Activated T-helper 1 cell treated with anti-CD3 and anti-CD28 coated beads, Interleukin-12 subunit alpha, Interleukin-12 subunit beta, Interleukin-2, Interleukin-4 antibody, amounts not matched to agents 30 ng/mL and 10 ng/mL and 1 ng/mL, durations not matched to agents 14 hours and 24 hours and 36 hours (primary cell): ENCODE results near the gene SPG21. TPM values are rescaled to one million over a fixed set of nuclear protein-coding genes. Genes with fewer than 3 reads are reported as not detected.

Source experiments
- DNase-seq: peaks from one replicate; pipeline ENCODE4 v3.0.0; 2021; ENCODE audit warnings: low spot score
- H3K27ac Mint-ChIP-seq: one replicate; pipeline ENCODE4 v1.8.0; 2021; ENCODE audit warnings: mild to moderate bottlenecking, mixed read lengths
- H3K27me3 Mint-ChIP-seq: one replicate; pipeline ENCODE4 v1.8.0; 2022; ENCODE audit warnings: mild to moderate bottlenecking, moderate library complexity, mixed read lengths; ENCODE audit not compliant: insufficient read depth
- H3K36me3 Mint-ChIP-seq: one replicate; pipeline ENCODE4 v1.8.0; 2021; ENCODE audit warnings: low read depth, mixed read lengths
- H3K4me1 Mint-ChIP-seq: one replicate; pipeline ENCODE4 v1.8.0; 2021; ENCODE audit warnings: low read depth, mixed read lengths
- H3K4me3 Mint-ChIP-seq: one replicate; pipeline ENCODE4 v1.8.0; 2021; ENCODE audit warnings: mild to moderate bottlenecking, moderate library complexity, mixed read lengths
- H3K9me3 Mint-ChIP-seq: one replicate; pipeline ENCODE4 v1.8.0; 2021; ENCODE audit warnings: mixed read lengths
- intact Hi-C: fragments of 100-400 bp; cut with micrococcal nuclease; formaldehyde crosslinking; loops from one replicate; pipeline ENCODE4 v1.15.1; 2024
- total RNA-seq: library from RNA; stranded (reverse); gene quantifications from 2 replicates; pipeline ENCODE4 v1.2.3, GENCODE V29; 2022

Gene SPG21
- total RNA-seq, 1 donor from 2014 or later: 70.2 TPM

DNA sequence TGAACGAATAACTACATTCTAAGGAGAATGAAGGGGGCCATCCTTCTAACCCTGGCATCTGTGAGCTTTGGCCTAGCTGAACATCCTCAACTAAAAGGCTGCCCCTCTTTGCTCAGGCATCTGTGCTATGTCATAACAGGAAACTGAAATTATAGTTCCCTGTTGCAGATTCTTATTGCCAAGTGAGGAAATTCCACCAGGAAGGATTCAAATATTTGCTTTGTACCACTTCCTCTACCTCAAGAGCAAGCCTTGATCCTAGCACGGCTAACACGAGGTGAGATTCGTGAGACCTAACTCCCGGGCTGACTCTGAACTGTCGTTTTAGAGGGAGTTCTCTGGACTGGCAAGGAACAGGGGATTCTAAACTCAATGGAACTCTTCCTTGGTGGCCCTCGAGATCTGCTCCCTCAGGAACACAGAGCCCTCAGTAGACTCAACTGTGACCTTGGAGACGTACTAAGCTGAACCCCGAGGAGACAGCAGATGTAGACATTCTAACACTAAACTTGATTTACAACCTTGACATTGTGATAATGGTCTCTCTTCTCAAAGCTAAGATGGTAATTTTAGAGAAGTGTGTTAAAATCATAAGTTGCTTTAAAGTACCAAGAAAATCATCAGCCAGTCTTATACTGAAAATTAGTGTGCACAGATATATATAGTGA lies 4.2 kb downstream of the SPG21 start:
- Mint-ChIP-seq H3K4me3 (peak overlapping the region; percentile 6), H3K27ac (no peak overlapping the region), H3K4me1 (peaks cover 47% of the 10 kb centered on the region), H3K9me3 (no peaks in the 10 kb centered on the region), H3K36me3 (peaks cover 15% of the 10 kb centered on the region), H3K27me3 (no peaks in the 10 kb centered on the region)
- intact Hi-C loops: no loop called here
- no peak for DNase-seq

DNA sequence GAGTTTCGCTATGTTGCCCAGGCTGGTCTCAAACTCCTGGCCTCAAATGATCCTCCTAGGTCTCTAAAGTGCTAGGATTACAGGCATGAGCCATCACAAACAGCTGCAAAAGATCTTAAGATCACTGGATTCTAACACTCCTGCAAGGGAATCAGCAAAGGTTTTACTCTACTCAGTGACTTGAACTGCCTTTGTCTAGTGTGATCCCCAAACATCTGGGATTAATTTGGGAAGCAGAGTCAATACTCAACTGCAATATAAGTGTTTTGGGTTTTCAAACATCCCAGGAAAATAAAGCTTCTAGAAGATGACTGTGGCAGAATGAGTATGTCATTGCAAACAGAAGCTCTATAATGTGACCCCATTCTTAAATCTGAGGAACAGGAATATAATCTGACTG lies 7.2 kb downstream of the SPG21 start:
- H3K27ac Mint-ChIP-seq: no peak overlapping the region
- intact Hi-C loops: no loop called here
- no peak for DNase-seq
- peaks cover 27% of the 10 kb centered on the region for H3K4me1 Mint-ChIP-seq
- no peaks in the 10 kb centered on the region for H3K27me3 Mint-ChIP-seq
- peaks cover 25% of the 10 kb centered on the region for H3K36me3 Mint-ChIP-seq
- H3K9me3 Mint-ChIP-seq: no peaks in the 10 kb centered on the region
- no peak overlapping the region for H3K4me3 Mint-ChIP-seq

DNA sequence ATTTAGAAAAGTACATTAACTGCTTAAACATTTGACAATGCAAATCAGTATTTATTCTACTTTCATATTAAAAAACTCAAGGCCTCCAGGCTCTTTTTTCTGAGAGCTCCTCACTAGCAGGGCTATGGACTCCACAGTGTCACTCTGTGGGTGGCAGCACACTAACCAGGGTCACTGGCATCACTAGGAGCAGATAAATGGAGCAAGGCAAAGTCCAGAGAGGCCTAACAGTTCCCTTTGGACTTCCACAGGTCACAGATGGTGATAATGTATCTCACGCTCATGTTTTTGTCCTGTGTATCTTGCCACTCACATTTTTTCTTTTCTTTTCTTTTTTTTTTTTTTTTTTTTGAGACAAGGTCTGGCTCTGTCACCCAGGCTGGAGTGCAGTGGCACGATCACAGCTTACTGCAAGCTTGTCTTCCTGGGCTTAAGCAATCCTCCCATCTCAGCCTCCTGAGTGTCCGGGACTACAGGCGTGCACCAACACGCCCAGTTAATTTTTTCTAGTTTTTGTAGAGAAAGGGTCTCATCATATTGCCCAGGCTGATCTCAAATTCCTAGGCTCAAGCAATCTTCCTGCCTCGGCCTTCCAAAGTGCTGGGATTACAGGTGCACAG lies 7.8 kb downstream of the SPG21 start:
- no peak for DNase-seq
- no peak overlapping the region for H3K4me3 Mint-ChIP-seq
- intact Hi-C loops: no loop called here
- H3K36me3 Mint-ChIP-seq: peaks cover 25% of the 10 kb centered on the region
- H3K27ac Mint-ChIP-seq: no peak overlapping the region
- H3K4me1 Mint-ChIP-seq: peaks cover 22% of the 10 kb centered on the region
- H3K27me3 Mint-ChIP-seq: no peaks in the 10 kb centered on the region
- H3K9me3 Mint-ChIP-seq: no peaks in the 10 kb centered on the region

DNA sequence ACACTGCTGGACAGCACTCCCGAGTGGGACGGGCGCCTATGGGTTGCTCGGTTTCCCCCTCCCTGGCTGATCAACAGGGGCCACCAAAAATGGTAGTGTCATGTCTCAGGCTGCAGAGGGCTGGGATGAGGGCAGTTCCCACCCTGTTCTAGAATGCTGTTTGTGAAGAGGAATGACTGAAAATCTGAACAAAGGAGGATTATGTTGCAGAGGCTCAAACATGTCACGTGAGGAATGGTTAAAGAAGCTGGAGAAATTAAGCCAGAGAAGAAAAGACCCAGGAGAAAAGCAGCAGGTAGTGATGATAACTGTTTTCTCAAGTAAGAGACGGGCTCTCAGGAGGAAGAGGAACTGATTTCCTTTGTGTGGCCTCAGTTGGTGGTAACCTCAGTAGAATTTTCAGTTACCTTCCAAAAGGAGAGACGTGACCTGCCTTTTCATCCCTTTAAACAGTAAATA lies 10.4 kb downstream of the SPG21 start:
- intact Hi-C loops: no loop called here
- Mint-ChIP-seq H3K4me3 (no peak overlapping the region), H3K27me3 (no peaks in the 10 kb centered on the region), H3K36me3 (peaks cover 30% of the 10 kb centered on the region), H3K9me3 (no peaks in the 10 kb centered on the region), H3K27ac (no peak overlapping the region), H3K4me1 (peaks cover 11% of the 10 kb centered on the region)
- no peak for DNase-seq

DNA sequence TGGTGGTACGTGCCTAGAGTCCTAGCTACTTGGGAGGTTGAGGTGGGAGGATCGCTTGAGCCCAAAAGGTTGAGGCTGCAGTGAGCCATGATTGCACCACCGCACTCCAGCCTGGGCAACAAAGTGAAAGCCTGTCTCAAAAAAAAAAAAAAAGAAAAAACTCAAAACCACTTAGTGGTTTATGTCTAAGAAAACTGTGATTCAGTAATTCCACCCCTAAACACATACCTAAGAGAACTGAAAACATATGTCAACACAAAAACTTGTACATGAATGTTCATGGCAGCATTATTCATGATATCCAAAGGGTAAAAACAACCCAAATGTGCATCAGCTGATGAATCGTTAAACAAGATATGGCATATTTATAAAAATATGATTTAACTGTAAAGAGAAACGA lies 14.3 kb downstream of the SPG21 start:
- Mint-ChIP-seq H3K27ac (peak overlapping the region; percentile 55), H3K36me3 (peaks cover 35% of the 10 kb centered on the region), H3K4me3 (no peak overlapping the region), H3K27me3 (no peaks in the 10 kb centered on the region), H3K4me1 (peaks cover 7% of the 10 kb centered on the region), H3K9me3 (no peaks in the 10 kb centered on the region)
- DNase-seq: no peak
- intact Hi-C loops: loop anchor here (2.0 kb wide), 1 partner anchor 13 kb away; the partner anchor contains the start of gene SPG21

DNA sequence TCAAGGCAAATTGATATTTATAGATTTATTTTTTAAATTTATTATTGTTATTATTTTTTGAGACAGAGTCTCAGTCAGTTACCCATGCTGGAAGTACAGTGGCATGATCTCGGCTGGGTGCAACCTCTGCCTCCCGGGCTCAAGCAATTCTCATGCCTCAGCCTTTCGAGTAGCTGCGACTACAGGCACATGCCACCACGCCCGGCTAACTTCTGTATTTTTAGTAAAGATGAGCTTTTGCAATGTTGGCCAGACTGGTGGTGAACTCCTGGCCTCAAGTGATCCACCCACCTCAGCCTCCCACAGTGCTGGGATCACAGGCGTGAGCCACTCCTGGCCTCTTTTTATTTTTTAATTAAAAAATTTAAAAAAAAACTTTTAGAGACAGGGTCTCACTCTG lies 19.0 kb downstream of the SPG21 start:
- intact Hi-C loops: no loop called here
- Mint-ChIP-seq H3K4me3 (no peak overlapping the region), H3K4me1 (peaks cover 5% of the 10 kb centered on the region), H3K36me3 (peaks cover 36% of the 10 kb centered on the region), H3K9me3 (no peaks in the 10 kb centered on the region), H3K27me3 (no peaks in the 10 kb centered on the region), H3K27ac (no peak overlapping the region)
- DNase-seq: no peak

DNA sequence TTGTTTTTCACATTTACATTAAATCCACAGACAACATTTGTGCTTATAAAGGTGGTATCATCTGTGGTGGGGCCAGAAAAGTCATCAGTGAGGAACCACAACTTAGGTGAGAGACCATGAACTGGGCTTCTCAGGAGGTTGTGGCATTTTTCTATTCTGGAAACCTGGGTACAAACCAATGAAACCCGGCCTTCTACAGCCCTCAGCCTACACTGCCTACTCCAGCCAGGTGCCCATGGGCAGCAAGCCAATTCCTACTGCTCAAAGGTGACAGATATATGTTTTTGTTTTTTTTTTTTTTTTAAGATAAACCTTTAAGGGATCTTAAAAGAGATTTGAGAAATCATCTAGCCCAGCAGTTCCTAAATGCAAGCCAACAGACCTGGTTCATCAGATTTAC lies 20.3 kb downstream of the SPG21 start:
- intact Hi-C loops: no loop called here
- Mint-ChIP-seq H3K4me1 (no peaks in the 10 kb centered on the region), H3K36me3 (peaks cover 42% of the 10 kb centered on the region), H3K9me3 (no peaks in the 10 kb centered on the region), H3K4me3 (no peak overlapping the region), H3K27ac (no peak overlapping the region), H3K27me3 (no peaks in the 10 kb centered on the region)
- no peak for DNase-seq

DNA sequence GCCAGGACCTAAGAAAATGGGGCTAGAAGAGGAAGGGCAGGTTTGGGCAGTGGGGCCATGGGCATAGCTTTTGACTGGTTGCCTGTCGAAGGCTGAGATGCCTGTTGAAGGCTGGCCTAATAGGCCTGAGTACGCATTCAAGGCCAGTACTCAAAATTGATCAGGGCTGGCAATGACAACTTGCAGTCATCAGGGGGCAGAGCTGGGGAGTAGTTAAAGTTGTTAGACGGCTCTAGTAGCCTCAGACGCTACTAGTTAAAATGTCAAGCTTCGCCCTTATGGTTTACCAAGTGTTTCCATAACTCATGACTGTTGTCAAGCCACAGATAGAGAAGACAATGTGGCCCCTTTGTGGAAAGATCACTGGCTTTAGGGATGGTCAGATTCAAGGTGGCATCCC lies 28.7 kb downstream of the SPG21 start:
- Mint-ChIP-seq H3K27ac (no peak overlapping the region), H3K4me3 (no peak overlapping the region), H3K4me1 (no peaks in the 10 kb centered on the region), H3K36me3 (peaks cover 51% of the 10 kb centered on the region), H3K9me3 (no peaks in the 10 kb centered on the region), H3K27me3 (no peaks in the 10 kb centered on the region)
- no peak for DNase-seq
- intact Hi-C loops: no loop called here

DNA sequence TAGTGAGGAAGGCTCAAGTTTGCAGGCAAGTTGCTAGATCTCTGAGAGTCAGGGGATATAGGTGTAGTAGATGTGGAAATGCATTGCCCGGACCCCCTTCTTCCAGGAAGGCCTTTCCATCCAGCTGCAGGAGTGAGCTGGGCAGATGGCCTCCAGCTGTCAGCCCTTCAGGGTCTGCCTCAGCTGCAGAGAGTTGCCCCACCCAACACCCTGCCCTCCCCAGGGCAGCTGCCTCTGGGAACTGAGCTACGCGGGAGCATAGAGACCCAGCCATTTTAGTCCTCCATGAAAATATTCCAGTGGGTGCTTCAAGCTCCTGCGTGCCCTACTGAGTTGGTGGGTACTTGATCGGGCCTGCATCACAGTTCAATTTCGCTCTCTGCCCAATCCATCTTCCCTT lies 29.6 kb downstream of the SPG21 start:
- no peak for DNase-seq
- Mint-ChIP-seq H3K9me3 (no peaks in the 10 kb centered on the region), H3K36me3 (peaks cover 52% of the 10 kb centered on the region), H3K27me3 (no peaks in the 10 kb centered on the region), H3K27ac (no peak overlapping the region), H3K4me1 (no peaks in the 10 kb centered on the region), H3K4me3 (no peak overlapping the region)
- intact Hi-C loops: no loop called here

DNA sequence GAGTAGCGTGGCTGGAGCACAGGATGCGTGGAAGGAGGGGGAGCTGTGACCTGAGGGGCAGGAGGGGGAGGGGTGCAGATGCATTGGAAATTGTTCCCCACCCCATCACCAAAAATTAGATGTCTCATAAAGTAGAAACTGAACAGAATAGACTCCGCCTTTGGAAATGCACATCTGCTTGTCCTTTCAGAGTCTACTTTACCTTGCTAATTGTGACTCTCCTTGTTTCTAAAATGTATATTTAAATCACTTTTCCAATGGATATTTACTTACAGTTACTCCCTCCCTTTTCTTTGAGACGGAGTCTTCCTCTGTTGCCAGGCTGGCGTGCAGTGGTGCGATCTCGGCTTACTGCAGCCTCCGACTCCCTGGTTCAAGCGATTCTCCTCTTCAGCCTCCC lies 30.6 kb downstream of the SPG21 start:
- Mint-ChIP-seq H3K9me3 (no peaks in the 10 kb centered on the region), H3K4me3 (no peak overlapping the region), H3K27me3 (peaks cover 2% of the 10 kb centered on the region), H3K4me1 (no peaks in the 10 kb centered on the region), H3K36me3 (peaks cover 43% of the 10 kb centered on the region), H3K27ac (no peak overlapping the region)
- intact Hi-C loops: no loop called here
- no peak for DNase-seq

DNA sequence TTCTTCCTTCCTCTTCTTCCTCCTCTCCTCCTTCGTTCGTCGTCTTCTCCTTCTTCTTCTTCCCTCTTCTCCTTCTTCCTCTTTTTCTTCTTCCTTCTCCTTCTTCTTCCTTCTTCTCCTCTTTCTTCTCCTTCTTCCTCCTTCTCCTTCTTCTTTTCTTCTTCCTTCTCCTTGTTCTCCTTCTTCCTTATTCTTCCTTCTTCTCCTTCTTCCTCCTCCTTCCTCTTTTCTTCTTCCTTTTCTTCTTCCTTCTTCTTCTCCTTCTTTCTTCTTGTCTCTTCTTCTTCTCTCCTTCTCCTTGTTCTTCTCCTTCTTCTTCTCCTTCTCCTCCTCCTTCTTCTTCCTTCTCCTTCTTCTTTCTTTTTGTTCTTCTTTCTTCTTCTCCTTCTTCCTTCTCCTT lies 35.3 kb downstream of the SPG21 start:
- peaks cover 2% of the 10 kb centered on the region for H3K27me3 Mint-ChIP-seq
- DNase-seq: no peak
- intact Hi-C loops: no loop called here
- H3K4me1 Mint-ChIP-seq: no peaks in the 10 kb centered on the region
- peaks cover 15% of the 10 kb centered on the region for H3K36me3 Mint-ChIP-seq
- no peaks in the 10 kb centered on the region for H3K9me3 Mint-ChIP-seq
- no peak overlapping the region for H3K4me3 Mint-ChIP-seq
- H3K27ac Mint-ChIP-seq: no peak overlapping the region

DNA sequence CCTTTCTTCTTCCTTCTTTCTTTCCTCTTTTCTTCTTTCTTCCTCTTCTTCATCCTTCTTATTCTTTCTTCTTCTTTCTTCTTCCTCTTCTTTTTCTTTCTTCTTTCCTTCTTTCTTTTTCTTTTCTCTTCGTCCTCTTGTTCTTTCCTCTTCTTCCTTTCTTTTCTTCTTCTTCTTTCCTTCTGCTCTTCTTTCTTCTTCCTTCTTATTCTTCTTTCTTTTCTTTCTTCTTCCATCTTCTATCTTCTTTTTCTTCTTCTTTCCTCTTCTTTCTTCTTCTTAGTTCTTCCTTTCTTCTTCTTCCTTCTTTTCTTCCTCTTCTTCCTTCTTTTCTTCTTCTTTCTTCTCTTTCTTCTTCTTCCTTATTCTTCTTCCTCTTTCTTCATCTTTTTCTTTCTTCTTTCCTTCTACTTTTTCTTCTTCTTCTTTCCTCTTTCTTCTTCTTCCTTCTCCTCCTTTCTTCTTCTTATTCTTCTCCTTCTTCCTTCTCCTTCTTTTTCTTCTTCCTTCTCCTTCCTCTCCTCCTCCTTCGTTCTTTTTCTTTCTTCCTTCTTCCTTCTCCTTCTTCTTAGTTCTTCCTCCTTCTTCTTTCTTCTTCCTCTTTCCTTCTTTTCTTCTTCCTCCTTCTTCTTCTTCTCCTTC lies 37.8 kb downstream of the SPG21 start:
- intact Hi-C loops: no loop called here
- Mint-ChIP-seq H3K36me3 (peaks cover 9% of the 10 kb centered on the region), H3K4me1 (no peaks in the 10 kb centered on the region), H3K4me3 (no peak overlapping the region), H3K9me3 (no peaks in the 10 kb centered on the region), H3K27me3 (peaks cover 2% of the 10 kb centered on the region), H3K27ac (no peak overlapping the region)
- no peak for DNase-seq

DNA sequence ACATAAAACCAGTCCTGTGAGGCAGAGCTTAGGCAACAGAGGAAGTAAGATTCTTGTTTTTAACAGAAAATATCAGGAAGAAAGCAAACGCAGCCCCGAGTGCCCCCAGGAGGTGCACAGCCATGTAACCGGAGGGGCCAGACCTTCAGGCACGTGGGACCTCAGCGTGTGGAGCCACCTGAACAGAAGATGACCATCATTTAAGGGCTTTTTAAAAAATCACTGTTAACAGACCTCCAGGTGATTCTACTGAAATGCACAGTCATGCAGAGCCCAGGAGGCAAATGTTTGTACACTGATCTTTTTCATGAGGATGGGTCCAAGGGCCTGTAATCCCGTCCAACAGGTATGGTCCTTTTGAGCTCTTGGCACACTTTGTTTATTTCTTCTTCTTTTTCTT lies 38.8 kb downstream of the SPG21 start:
- peaks cover 2% of the 10 kb centered on the region for H3K27me3 Mint-ChIP-seq
- no peak for DNase-seq

More for the DNA sequence above, 38.8 kb downstream of the SPG21 start:
- no peaks in the 10 kb centered on the region for H3K4me1 Mint-ChIP-seq
- intact Hi-C loops: no loop called here
- peaks cover 7% of the 10 kb centered on the region for H3K36me3 Mint-ChIP-seq
- H3K27ac Mint-ChIP-seq: no peak overlapping the region
- H3K9me3 Mint-ChIP-seq: no peaks in the 10 kb centered on the region
- no peak overlapping the region for H3K4me3 Mint-ChIP-seq
